AG09319 (cell line): Measurements from ENCODE around the gene VSIG10L.

Experiments used
- DNase-seq: peaks from one replicate; pipeline ENCODE4 v3.0.0-alpha.2; 2010; ENCODE audit warnings: low read depth; ENCODE audit errors: extremely low read depth
- CTCF ChIP-seq: IDR thresholded peaks from 2 replicates; pipeline ENCODE4 v1.5.1; 2011; ENCODE audit warnings: low read depth, mild to moderate bottlenecking, inconsistent platforms, low read length, moderate library complexity

VSIG10L gene

GRCh38 chr19:51341976-51342580 is at the start of gene VSIG10L:
TSS of gene VSIG10L (minus strand) at chr19:51342139. CDS start at chr19:51342124, 15 bp downstream.
- TF ChIP-seq CTCF, result no peak
- DNase-seq, result no peak

GRCh38 chr19:51391073-51391611 is 49.2 kb upstream of the VSIG10L start:
- DNase-seq, result no peak
- no peak for TF ChIP-seq CTCF

GRCh38 chr19:51389143-51389542 is 47.2 kb upstream of the VSIG10L start:
- DNase-seq, result no peak
- TF ChIP-seq CTCF, result no peak

- no peak for DNase-seq
- TF ChIP-seq CTCF, result no peak
Observed at GRCh38 chr19:51387924-51388389, 46.0 kb upstream of the VSIG10L start, which contains the start of gene LIM2. TSS of gene LIM2 (minus strand) at chr19:51387974. CDS start at chr19:51387443, 531 bp downstream.

GRCh38 chr19:51386882-51387520 is 45.1 kb upstream of the VSIG10L start:
- TF ChIP-seq CTCF, result no peak
- DNase-seq, result no peak

- TF ChIP-seq CTCF, result no peak
- DNase-seq, result no peak
Observed at GRCh38 chr19:51382004-51382403, 40.1 kb upstream of the VSIG10L start.

GRCh38 chr19:51380379-51380778 is 38.4 kb upstream of the VSIG10L start:
- no peak for DNase-seq
- TF ChIP-seq CTCF, result no peak
